ENCODE data around the gene RNF186. TPM values are rescaled to one million over a fixed set of nuclear protein-coding genes. Genes with fewer than 3 reads are reported as not detected.
A peak's percentile ranks its signal among the peaks of the same experiment; 100 is the strongest.

Gene RNF186
- total and polyA plus RNA-seq, 4 donors = 8.0 TPM; not detected in 3

DNA sequence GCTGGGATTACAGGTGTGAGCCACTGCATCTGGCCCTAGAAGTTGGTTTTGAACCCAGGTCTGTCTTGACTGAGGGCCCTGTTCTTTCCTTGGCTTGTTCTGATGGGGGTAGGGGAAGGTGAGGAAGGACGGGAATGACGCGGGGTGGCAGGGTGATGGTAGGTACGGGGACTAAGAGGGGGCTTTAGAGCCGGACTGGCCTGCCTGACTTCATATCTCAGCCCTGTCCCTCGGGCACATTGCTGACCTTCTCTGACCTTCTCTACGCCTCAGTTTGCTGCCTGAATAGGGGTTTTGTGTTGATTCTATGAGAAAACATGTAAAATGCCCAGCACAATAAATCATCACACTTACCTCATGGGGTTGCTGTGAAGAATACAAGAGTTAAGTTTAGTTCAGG lies 6.7 kb downstream of the RNF186 start:
- DNase-seq (no peak), ATAC-seq (ENCODE audit: low FRiP score) (no peak)
- Histone ChIP-seq H3K27me3 (ENCODE audit: control insufficient read depth in 1 of 2, insufficient read depth in 2 of 2, low read length in 1 of 2) (no peaks in the 10 kb centered on the region), H3K4me1 (ENCODE audit: control insufficient read depth in 1 of 2, insufficient read depth in 2 of 2, low read length in 2 of 2) (no peaks in the 10 kb centered on the region), H3K4me3 (ENCODE audit: low read length in 2 of 2) (no peak overlapping the region), H3K9me3 (ENCODE audit: control insufficient read depth, low read length) (no peaks in the 10 kb centered on the region), H3K27ac (ENCODE audit: low read depth in 1 of 2, low read length in 2 of 2) (no peak overlapping the region), H3K36me3 (ENCODE audit: control insufficient read depth in 1 of 2, insufficient read depth in 2 of 2, low read length in 1 of 2) (no peaks in the 10 kb centered on the region)
- 75 to 80% methylated on average over 7 of the region's 7 CpGs for WGBS, 2 donors
- intact Hi-C loops (cut with DNase I) = no loop called here

DNA sequence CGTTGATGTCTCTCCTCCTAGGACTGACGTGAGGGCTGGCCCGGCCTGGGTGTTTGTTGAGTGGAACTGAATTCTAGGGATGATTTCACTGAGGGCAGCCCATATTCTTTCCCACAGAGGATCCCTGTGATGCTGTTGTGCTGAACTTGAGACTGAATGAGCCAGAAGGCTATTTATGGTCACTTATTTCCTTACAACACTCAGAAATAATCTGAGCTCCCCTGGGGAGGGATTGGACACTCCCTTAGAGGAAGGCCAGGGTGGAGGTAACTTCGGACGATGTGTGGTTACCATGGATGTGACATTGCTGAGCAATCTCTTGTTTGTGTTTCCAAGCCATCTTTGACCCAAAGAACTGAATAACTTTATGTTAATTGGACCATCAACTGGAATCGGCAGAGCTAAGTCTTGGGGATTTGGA lies 10.2 kb downstream of the RNF186 start:
- no peak overlapping the region for H3K27ac ChIP-seq (ENCODE audit: low read depth in 1 of 2, low read length in 2 of 2)
- H3K4me3 ChIP-seq (ENCODE audit: low read length in 2 of 2) = no peak overlapping the region
- intact Hi-C loops (cut with DNase I) = no loop called here
- DNase-seq (no peak), ATAC-seq (ENCODE audit: low FRiP score) (no peak)
- no peaks in the 10 kb centered on the region for H3K9me3 ChIP-seq (ENCODE audit: control insufficient read depth, low read length)
- WGBS, 2 donors = 65% methylated on average over 6 of the region's 6 CpGs
- no peaks in the 10 kb centered on the region for H3K4me1 ChIP-seq (ENCODE audit: control insufficient read depth in 1 of 2, insufficient read depth in 2 of 2, low read length in 2 of 2)
- no peaks in the 10 kb centered on the region for H3K27me3 ChIP-seq (ENCODE audit: control insufficient read depth in 1 of 2, insufficient read depth in 2 of 2, low read length in 1 of 2)
- H3K36me3 ChIP-seq (ENCODE audit: control insufficient read depth in 1 of 2, insufficient read depth in 2 of 2, low read length in 1 of 2) = no peaks in the 10 kb centered on the region

DNA sequence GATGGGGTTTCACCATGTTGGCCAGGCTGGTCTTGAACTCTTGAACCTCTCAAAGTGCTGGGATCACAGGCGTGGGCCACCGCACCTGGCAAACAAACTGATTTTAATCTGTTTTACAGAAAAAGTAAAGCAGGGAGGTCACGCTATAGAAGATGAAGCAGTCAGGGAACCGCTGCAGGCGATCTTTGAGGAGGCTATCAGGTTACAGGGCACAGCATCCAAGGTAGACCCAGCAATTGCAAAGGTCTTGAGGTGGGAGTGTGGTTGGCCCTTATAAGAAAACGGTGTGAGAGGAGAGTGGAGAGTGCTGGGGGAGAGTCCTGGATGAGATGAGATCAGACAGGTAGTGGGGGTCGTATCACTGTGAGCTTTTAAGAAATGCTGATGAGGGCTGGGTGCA lies 12.8 kb downstream of the RNF186 start:
- Histone ChIP-seq H3K4me3 (ENCODE audit: low read length in 2 of 2) (no peak overlapping the region), H3K27ac (ENCODE audit: low read depth in 1 of 2, low read length in 2 of 2) (no peak overlapping the region), H3K36me3 (ENCODE audit: control insufficient read depth in 1 of 2, insufficient read depth in 2 of 2, low read length in 1 of 2) (no peaks in the 10 kb centered on the region), H3K9me3 (ENCODE audit: control insufficient read depth, low read length) (no peaks in the 10 kb centered on the region), H3K27me3 (ENCODE audit: control insufficient read depth in 1 of 2, insufficient read depth in 2 of 2, low read length in 1 of 2) (no peaks in the 10 kb centered on the region), H3K4me1 (ENCODE audit: control insufficient read depth in 1 of 2, insufficient read depth in 2 of 2, low read length in 2 of 2) (no peaks in the 10 kb centered on the region)
- DNase-seq (no peak), ATAC-seq (ENCODE audit: low FRiP score) (no peak)
- WGBS, 2 donors = 65 to 69% methylated on average over 7 of the region's 7 CpGs
- intact Hi-C loops (cut with DNase I) = no loop called here

DNA sequence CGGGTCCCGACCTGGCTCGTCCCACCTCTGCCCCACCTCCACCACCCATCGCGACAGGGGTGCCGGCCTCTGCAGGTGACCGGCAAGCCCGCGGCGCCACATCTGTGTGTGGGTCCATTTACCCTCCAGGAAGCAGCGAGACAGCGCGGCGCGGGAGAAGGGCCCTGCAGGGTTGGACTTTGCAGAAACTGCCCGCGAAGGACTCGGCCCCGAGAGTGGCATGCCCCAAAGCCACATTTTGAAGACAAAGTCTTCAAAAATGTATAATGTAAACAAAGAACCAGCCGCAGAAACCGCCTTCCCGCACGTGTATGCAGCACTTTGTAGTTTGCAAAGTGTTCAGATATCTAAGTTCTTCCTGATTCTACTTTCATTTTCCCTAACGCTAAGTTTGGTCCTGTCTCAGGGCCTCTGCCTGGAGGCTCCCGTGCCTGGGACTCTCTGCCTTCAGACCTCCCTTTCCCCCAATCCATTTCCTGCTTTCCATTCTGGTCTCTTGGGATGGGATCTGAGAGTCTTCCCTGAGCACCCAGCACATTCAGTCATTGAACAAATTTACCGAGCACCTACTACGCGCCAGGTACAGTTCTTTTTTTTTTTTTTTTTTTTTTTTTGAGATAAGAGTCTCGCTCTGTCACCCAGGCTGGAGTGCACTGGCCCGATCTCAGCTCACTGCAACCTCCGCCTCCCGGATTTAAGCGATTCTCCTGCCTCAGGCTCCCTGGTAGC lies 14.8 kb downstream of the RNF186 start:
- Histone ChIP-seq H3K4me1 (ENCODE audit: control insufficient read depth in 1 of 2, insufficient read depth in 2 of 2, low read length in 2 of 2) (no peaks in the 10 kb centered on the region), H3K27ac (ENCODE audit: low read depth in 1 of 2, low read length in 2 of 2) (peak overlapping the region; percentile 65 to 68), H3K4me3 (ENCODE audit: low read length in 2 of 2) (peak overlapping the region; percentile 73 to 81), H3K27me3 (ENCODE audit: control insufficient read depth in 1 of 2, insufficient read depth in 2 of 2, low read length in 1 of 2) (no peaks in the 10 kb centered on the region), H3K9me3 (ENCODE audit: control insufficient read depth, low read length) (no peaks in the 10 kb centered on the region), H3K36me3 (ENCODE audit: control insufficient read depth in 1 of 2, insufficient read depth in 2 of 2, low read length in 1 of 2) (no peaks in the 10 kb centered on the region)
- WGBS, 2 donors = 19% methylated on average over 33 of the region's 33 CpGs
- peak in 1 of 2 donors; percentile 70 for DNase-seq
- intact Hi-C loops (cut with DNase I) = no loop called here
- ATAC-seq (ENCODE audit: low FRiP score) = peak; percentile 69

DNA sequence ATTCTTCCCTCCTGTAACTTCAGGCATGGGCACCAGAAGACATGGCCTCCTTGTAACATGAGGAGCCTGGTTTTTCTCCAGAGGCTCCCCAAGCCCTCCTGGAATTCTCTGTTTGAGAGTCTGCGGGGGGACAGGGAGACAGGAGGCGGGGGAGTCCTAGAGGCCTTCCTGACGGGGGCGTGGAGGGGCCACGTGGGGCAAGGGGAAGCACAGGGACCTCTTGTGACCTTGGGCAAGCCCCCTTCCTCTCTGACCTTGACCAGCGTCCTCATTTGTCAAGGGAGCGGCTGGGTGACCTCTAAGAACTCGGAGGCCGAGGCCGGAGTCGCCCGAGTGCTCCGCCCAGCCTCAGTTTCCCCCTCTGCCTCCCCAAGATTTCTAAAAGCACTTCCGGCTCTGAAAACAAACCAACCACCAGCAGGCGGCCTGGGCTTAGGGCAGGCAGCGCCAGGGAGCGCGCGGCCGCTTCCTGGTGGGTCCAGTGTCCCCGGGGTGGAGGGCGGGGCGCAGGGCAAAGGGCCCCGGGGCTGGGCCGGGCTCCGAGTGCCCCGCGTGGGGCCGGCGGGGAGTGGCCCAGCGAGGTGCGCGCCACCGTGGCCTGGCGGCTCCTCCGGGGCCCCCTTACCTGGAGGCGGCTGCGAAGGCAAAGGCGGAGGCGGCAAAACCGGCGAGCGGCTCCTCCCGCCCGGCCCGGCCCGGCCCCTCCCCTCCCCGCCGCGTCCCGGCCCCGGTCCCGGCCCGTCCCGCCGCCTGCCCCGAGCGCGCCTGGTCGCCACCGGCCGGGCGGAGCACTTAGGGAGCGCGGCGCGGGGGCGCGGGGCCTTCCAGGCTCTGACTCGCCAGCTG lies 15.6 kb downstream of the RNF186 start, which contains the start of gene TMCO4:
TSS of gene TMCO4 (minus strand) at position 687 of the 846 bp plus-strand sequence. CDS start 19,158 bp downstream, outside the sequence.
- intact Hi-C loops (cut with DNase I) = no loop called here
- peak; percentile 77 to 87 for DNase-seq
- Histone ChIP-seq H3K36me3 (ENCODE audit: control insufficient read depth in 1 of 2, insufficient read depth in 2 of 2, low read length in 1 of 2) (no peaks in the 10 kb centered on the region), H3K27ac (ENCODE audit: low read depth in 1 of 2, low read length in 2 of 2) (peak within 1 kb of the TSS; percentile 68 to 76), H3K4me1 (ENCODE audit: control insufficient read depth in 1 of 2, insufficient read depth in 2 of 2, low read length in 2 of 2) (no peaks in the 10 kb centered on the region), H3K9me3 (ENCODE audit: control insufficient read depth, low read length) (no peaks in the 10 kb centered on the region), H3K4me3 (ENCODE audit: low read length in 2 of 2) (peak within 1 kb of the TSS; percentile 73 to 81), H3K27me3 (ENCODE audit: control insufficient read depth in 1 of 2, insufficient read depth in 2 of 2, low read length in 1 of 2) (no peaks in the 10 kb centered on the region)
- peak; percentile 81 for ATAC-seq (ENCODE audit: low FRiP score)
- 2 to 3% methylated on average over 33 to 70 of the region's 70 CpGs for WGBS, 2 donors

DNA sequence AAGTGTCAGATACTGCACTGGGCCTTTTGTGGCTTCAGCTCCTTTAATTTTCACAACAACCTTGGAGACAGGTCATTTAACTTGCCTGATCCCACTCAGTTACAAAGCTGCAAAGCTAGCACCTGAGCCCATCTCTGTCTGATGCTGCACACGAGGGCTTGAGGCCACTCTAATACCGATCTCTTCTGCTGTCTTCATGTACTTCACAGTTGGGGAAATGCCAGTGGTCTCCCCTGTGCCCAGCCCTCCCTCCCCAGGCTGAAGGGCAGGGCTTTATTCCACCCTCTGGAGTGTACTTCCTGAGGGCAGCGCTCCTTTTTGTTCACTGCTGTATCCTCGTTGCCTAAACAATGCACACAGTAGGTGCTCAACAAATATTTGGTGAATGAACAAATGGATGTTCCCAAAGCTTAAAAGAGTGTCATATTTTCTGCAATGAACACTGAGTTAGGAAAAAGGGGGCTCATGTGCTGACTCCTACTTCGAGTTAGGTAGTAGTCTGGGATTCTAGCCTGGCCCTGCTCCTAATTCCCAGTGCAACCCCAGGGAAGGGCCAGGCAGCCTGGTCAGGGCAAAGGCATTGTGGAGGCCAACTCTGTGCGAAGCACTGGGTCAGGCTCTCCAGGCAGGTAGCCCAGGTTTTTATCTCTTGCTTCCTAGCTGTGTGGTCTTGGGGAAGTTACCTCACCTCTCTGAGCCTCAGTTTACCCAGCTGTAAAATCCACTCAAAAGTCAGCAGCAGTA lies 16.4 kb downstream of the RNF186 start:
- Histone ChIP-seq H3K4me1 (ENCODE audit: control insufficient read depth in 1 of 2, insufficient read depth in 2 of 2, low read length in 2 of 2) (no peaks in the 10 kb centered on the region), H3K9me3 (ENCODE audit: control insufficient read depth, low read length) (no peaks in the 10 kb centered on the region), H3K27me3 (ENCODE audit: control insufficient read depth in 1 of 2, insufficient read depth in 2 of 2, low read length in 1 of 2) (no peaks in the 10 kb centered on the region), H3K4me3 (ENCODE audit: low read length in 2 of 2) (no peak overlapping the region), H3K27ac (ENCODE audit: low read depth in 1 of 2, low read length in 2 of 2) (peak overlapping the region; percentile 34 to 76), H3K36me3 (ENCODE audit: control insufficient read depth in 1 of 2, insufficient read depth in 2 of 2, low read length in 1 of 2) (no peaks in the 10 kb centered on the region)
- intact Hi-C loops (cut with DNase I) = no loop called here
- no peak for DNase-seq
- ATAC-seq (ENCODE audit: low FRiP score) = no peak
- WGBS, 2 donors = 63% methylated on average over 6 of the region's 6 CpGs

DNA sequence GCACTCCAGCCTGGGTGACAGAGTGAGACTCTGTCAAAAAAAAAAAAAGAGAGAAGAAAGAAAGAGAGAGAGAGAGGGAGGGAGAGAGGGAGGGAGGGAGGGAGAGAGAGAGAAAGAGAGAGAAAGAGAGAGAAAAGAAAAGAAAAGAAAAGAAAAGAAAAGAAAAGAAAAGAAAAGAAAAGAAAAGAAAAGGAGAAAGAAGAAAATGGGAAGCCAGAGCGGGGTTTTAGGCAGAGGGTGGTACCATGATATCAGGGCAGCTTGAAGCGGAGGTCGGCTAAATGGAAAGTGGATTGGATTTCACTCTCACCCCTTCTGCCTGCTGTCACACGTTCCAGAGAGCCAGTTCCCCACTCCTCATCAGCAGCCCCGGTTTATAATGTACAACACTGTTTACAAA lies 17.3 kb downstream of the RNF186 start:
- no peaks in the 10 kb centered on the region for H3K27me3 ChIP-seq (ENCODE audit: control insufficient read depth in 1 of 2, insufficient read depth in 2 of 2, low read length in 1 of 2)
- intact Hi-C loops (cut with DNase I) = no loop called here
- no peaks in the 10 kb centered on the region for H3K9me3 ChIP-seq (ENCODE audit: control insufficient read depth, low read length)
- H3K4me1 ChIP-seq (ENCODE audit: control insufficient read depth in 1 of 2, insufficient read depth in 2 of 2, low read length in 2 of 2) = no peaks in the 10 kb centered on the region
- no peaks in the 10 kb centered on the region for H3K36me3 ChIP-seq (ENCODE audit: control insufficient read depth in 1 of 2, insufficient read depth in 2 of 2, low read length in 1 of 2)
- no peak overlapping the region for H3K4me3 ChIP-seq (ENCODE audit: low read length in 2 of 2)
- ATAC-seq (ENCODE audit: low FRiP score) (no peak), DNase-seq (no peak)
- 73 to 75% methylated on average over 5 of the region's 5 CpGs for WGBS, 2 donors
- no peak overlapping the region for H3K27ac ChIP-seq (ENCODE audit: low read depth in 1 of 2, low read length in 2 of 2)

DNA sequence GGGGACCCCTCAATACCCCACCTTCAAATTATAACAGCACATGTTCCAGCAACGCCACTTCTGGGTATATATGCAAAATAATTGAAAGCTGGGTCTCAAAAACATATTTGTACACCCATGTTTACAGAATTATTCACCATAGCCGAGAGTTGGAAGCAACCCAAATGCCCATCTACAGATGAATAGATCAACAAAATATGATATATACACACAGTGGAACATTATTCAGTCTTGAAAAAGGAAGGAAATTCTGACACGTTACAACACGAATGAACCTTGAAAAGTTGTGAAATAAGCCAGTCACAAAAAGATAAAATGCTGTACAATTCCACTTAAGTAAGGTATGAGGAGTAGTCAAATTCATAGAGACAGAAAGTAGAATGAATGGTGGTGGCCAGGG lies 20.5 kb downstream of the RNF186 start:
- no peak for ATAC-seq (ENCODE audit: low FRiP score)
- DNase-seq = no peak
- H3K4me3 ChIP-seq (ENCODE audit: low read length in 2 of 2) = no peak overlapping the region
- no peaks in the 10 kb centered on the region for H3K9me3 ChIP-seq (ENCODE audit: control insufficient read depth, low read length)
- no peaks in the 10 kb centered on the region for H3K27me3 ChIP-seq (ENCODE audit: control insufficient read depth in 1 of 2, insufficient read depth in 2 of 2, low read length in 1 of 2)
- no peak overlapping the region for H3K27ac ChIP-seq (ENCODE audit: low read depth in 1 of 2, low read length in 2 of 2)
- 83 to 89% methylated on average over 4 of the region's 4 CpGs for WGBS, 2 donors
- intact Hi-C loops (cut with DNase I) = no loop called here
- no peaks in the 10 kb centered on the region for H3K4me1 ChIP-seq (ENCODE audit: control insufficient read depth in 1 of 2, insufficient read depth in 2 of 2, low read length in 2 of 2)
- H3K36me3 ChIP-seq (ENCODE audit: control insufficient read depth in 1 of 2, insufficient read depth in 2 of 2, low read length in 1 of 2) = peaks cover 0 to 2% of the 10 kb centered on the region in 2 donors

All from aorta (tissue), 5 donors.